ENCODE results near the gene ITGA1. TPM values are rescaled to one million over a fixed set of nuclear protein-coding genes. Genes with fewer than 3 reads are reported as not detected.

The ITGA1 gene
- total RNA-seq (2013): 2.2 TPM
- polyA plus RNA-seq: under 1 TPM; 0.33 to 0.89 (median 0.79) TPM
- polyA minus RNA-seq: 0.28 and 1.1 TPM in 2 replicates
- 4.6 to 280 (median 8.7) reads per million in 11 experiments for total RNA-seq

DNA sequence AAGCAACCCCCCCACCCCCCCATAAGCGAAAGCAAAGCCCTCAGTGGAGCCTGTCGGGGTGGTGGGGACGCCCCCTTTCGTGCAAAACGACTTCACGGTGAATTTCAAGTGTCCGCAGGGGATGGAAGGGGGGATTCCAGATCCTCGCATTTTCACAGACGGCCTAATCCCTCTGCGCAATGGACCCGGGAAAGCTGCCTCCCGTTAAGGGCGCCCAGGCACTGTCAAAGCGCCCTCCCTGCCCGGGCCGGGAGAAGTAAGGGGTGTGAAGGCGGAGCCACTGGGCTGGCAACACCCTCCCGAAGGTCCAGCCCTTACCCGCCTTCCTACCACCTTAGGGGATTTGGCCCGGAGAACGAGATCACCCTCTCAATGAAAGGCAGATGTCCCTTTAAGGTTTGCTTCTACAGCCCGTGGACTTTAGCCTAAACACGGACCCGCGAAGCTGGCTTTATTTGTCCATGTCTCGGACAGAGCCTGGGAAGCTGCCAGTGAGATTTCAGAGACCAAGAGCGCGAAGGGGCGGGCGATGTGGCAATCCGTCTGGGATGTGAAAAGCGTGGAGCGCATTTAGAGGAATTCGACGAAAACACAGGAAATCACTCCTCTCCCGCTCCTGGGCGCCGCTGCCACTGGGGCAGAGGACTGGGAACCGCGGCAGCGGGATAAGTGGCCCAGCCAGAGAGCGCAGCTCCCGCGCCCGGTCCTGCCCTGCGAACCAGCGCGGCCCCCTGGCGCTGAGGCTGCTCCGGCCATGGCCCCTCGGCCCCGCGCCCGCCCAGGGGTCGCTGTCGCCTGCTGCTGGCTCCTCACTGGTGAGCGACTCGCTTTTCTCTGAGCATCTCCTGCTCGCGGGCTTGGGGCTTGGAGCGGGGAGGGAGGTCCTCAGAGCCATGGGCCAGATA lies at the start of gene ITGA1, which contains the start of gene PELO:
Gene ITGA1, plus strand, starts transcription at position 317 of the 905 bp plus-strand sequence. Its CDS starts 438 bp downstream, at position 755.
Gene PELO, plus strand, starts transcription at position 317 of the 905 bp plus-strand sequence. CDS start 12,479 bp downstream, outside the sequence.
- Mint-ChIP-seq H3K4me3 (peak within 1 kb of the TSS; percentile 94 to 97), H3K9me3 (no peaks in the 10 kb centered on the region), H3K4me1 (peaks cover 62% of the 10 kb centered on the region), H3K36me3 (peaks cover 0 to 3% of the 10 kb centered on the region in 2 donors), H3K27me3 (ENCODE audit: low read depth in 3 of 3) (peaks cover 9 to 26% (median 12%) of the 10 kb centered on the region in 3 donors), H3K27ac (peak within 1 kb of the TSS in 6 of 7 donors; percentile 51 to 75 (median 65))
- peak within 1 kb of the TSS; percentile 78 for H2AFZ ChIP-seq (ENCODE audit: insufficient read depth, low read depth, low read length, poor library complexity, severe bottlenecking)
- no peaks in the 10 kb centered on the region for H4K20me1 ChIP-seq (ENCODE audit: insufficient read depth, low read length)
- TF ChIP-seq, protein P1, sequence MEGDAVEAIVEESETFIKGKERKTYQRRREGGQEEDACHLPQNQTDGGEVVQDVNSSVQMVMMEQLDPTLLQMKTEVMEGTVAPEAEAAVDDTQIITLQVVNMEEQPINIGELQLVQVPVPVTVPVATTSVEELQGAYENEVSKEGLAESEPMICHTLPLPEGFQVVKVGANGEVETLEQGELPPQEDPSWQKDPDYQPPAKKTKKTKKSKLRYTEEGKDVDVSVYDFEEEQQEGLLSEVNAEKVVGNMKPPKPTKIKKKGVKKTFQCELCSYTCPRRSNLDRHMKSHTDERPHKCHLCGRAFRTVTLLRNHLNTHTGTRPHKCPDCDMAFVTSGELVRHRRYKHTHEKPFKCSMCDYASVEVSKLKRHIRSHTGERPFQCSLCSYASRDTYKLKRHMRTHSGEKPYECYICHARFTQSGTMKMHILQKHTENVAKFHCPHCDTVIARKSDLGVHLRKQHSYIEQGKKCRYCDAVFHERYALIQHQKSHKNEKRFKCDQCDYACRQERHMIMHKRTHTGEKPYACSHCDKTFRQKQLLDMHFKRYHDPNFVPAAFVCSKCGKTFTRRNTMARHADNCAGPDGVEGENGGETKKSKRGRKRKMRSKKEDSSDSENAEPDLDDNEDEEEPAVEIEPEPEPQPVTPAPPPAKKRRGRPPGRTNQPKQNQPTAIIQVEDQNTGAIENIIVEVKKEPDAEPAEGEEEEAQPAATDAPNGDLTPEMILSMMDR (IDR thresholded peaks at IDR 0.05): no peak
- H3K9ac ChIP-seq (ENCODE audit: insufficient read depth, low read length, poor library complexity, severe bottlenecking): peak within 1 kb of the TSS; percentile 48
- peak; percentile 17 to 64 (median 35) for DNase-seq
- 1% methylated on average over 54 of the region's 61 CpGs for WGBS (ENCODE audit: insufficient coverage)
- peaks cover 8 to 12% of the 10 kb centered on the region in 2 donors for H3K27me3 ChIP-seq (ENCODE audit: control insufficient read depth in 2 of 2, insufficient read depth in 2 of 2, low read length in 2 of 2)
- intact Hi-C loops (cut with micrococcal nuclease): loop anchor here in 1 of 2 donors (10.0 kb wide), 1 partner anchor 127 kb away; no protein-coding TSS in a partner anchor
- peak within 1 kb of the TSS; percentile 82 for H3K4me2 ChIP-seq (replicated peaks; ENCODE audit: extremely low read depth, low read length, poor library complexity, severe bottlenecking)
- peaks cover 43 to 55% of the 10 kb centered on the region in 2 donors for H3K4me1 ChIP-seq (ENCODE audit: control insufficient read depth in 1 of 2, insufficient read depth in 2 of 2, low read length in 2 of 2)
- H3K27ac ChIP-seq (ENCODE audit: low read depth in 1 of 2, low read length in 2 of 2): peak within 1 kb of the TSS in 1 of 2 donors; percentile 0
- H3K9me3 ChIP-seq (replicated peaks in 1 of 2; ENCODE audit: control insufficient read depth in 1 of 2, insufficient read depth in 1 of 2, low read length in 2 of 2): no peaks in the 10 kb centered on the region
- peak within 1 kb of the TSS; percentile 51 to 77 (median 62) for H3K4me3 ChIP-seq (replicated peaks in 1 of 3; ENCODE audit: low read depth in 2 of 3, low read length in 3 of 3)
- H3K79me2 ChIP-seq (ENCODE audit: insufficient read depth, low read length): no peaks in the 10 kb centered on the region
- no peaks in the 10 kb centered on the region for H3K36me3 ChIP-seq (replicated peaks in 1 of 2; ENCODE audit: control insufficient read depth in 1 of 2, insufficient read depth in 2 of 2, low read length in 2 of 2)

DNA sequence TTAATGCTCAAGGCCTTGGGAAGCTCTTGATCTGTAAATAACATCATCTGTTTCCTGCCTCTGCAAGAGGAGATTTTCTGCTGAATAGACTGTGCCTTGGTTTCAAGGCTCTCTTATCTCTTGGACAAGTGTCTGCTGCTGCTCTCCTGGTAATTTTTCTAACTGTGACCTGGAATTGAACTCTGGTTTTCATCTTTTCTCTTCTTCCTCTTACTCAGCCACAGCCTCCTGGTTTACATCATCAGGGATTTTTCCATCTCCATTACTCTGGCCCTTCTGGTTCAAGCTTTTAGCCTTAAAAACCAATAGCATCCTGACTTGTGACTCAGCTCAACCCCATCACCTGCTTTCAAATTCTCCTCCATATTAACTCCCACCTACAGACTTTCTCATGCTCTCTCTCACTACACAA lies 49.6 kb upstream of the ITGA1 start:
- TF ChIP-seq, protein P1 (IDR thresholded peaks at IDR 0.05): no peak
- Mint-ChIP-seq H3K4me3 (no peak overlapping the region), H3K9me3 (peaks cover 0 to 8% (median 0%) of the 10 kb centered on the region in 7 donors), H3K4me1 (peaks cover 2% of the 10 kb centered on the region), H3K27me3 (ENCODE audit: low read depth in 3 of 3) (peaks cover 0 to under 1% (median 0%) of the 10 kb centered on the region in 3 donors), H3K27ac (peak overlapping the region in 1 of 7 donors; percentile 17), H3K36me3 (no peaks in the 10 kb centered on the region)
- Histone ChIP-seq H3K79me2 (ENCODE audit: insufficient read depth, low read length) (no peaks in the 10 kb centered on the region), H3K9ac (ENCODE audit: insufficient read depth, low read length, poor library complexity, severe bottlenecking) (no peak overlapping the region), H3K27me3 (ENCODE audit: control insufficient read depth in 2 of 2, insufficient read depth in 2 of 2, low read length in 2 of 2) (no peaks in the 10 kb centered on the region), H3K27ac (ENCODE audit: low read depth in 1 of 2, low read length in 2 of 2) (no peak overlapping the region), H3K4me1 (ENCODE audit: control insufficient read depth in 1 of 2, insufficient read depth in 2 of 2, low read length in 2 of 2) (no peaks in the 10 kb centered on the region), H3K4me2 (replicated peaks; ENCODE audit: extremely low read depth, low read length, poor library complexity, severe bottlenecking) (no peak overlapping the region), H3K36me3 (replicated peaks in 1 of 2; ENCODE audit: control insufficient read depth in 1 of 2, insufficient read depth in 2 of 2, low read length in 2 of 2) (no peaks in the 10 kb centered on the region), H3K9me3 (replicated peaks in 1 of 2; ENCODE audit: control insufficient read depth in 1 of 2, insufficient read depth in 1 of 2, low read length in 2 of 2) (no peaks in the 10 kb centered on the region), H3K4me3 (replicated peaks in 1 of 3; ENCODE audit: low read depth in 2 of 3, low read length in 3 of 3) (no peak overlapping the region), H4K20me1 (ENCODE audit: insufficient read depth, low read length) (no peaks in the 10 kb centered on the region), H2AFZ (ENCODE audit: insufficient read depth, low read depth, low read length, poor library complexity, severe bottlenecking) (no peak overlapping the region)
- intact Hi-C loops (cut with micrococcal nuclease): no loop called here
- peak in 1 of 3 donors; percentile 9 for DNase-seq

Data from CD14-positive monocyte (primary cell).